ENCODE measurements around the gene PI16.

PI16 gene, protein sequence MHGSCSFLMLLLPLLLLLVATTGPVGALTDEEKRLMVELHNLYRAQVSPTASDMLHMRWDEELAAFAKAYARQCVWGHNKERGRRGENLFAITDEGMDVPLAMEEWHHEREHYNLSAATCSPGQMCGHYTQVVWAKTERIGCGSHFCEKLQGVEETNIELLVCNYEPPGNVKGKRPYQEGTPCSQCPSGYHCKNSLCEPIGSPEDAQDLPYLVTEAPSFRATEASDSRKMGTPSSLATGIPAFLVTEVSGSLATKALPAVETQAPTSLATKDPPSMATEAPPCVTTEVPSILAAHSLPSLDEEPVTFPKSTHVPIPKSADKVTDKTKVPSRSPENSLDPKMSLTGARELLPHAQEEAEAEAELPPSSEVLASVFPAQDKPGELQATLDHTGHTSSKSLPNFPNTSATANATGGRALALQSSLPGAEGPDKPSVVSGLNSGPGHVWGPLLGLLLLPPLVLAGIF

DNA sequence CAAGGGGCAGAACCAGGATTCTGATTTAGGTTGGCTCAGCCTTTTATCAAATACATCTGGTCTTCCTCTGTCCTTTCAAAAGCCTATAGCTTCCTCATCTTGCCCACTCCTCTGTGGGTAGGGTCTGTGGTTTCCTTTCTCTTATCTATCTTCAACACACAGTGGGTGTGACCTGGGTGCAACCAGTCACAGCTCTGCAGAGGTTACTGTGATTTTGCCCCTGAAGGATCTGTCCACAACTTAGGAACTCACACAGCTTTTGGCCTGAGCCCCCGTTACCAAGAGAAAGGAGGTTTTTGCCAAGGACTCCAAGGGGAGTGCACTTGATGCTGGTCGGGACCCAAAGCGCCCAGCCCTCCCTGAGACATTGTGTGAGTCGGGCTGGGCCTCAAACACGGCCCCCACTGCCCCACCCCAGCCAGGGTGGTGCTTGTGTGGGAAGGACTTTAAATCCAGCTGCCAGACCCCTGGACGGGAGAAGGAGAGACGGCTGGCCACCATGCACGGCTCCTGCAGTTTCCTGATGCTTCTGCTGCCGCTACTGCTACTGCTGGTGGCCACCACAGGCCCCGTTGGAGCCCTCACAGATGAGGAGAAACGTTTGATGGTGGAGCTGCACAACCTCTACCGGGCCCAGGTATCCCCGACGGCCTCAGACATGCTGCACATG, at the start of gene PI16:
Gene PI16 (plus strand): TSS at position 477 of the 670 bp plus-strand sequence. CDS start 23 bp downstream, at position 500.
- DNase-seq: no peak

DNA sequence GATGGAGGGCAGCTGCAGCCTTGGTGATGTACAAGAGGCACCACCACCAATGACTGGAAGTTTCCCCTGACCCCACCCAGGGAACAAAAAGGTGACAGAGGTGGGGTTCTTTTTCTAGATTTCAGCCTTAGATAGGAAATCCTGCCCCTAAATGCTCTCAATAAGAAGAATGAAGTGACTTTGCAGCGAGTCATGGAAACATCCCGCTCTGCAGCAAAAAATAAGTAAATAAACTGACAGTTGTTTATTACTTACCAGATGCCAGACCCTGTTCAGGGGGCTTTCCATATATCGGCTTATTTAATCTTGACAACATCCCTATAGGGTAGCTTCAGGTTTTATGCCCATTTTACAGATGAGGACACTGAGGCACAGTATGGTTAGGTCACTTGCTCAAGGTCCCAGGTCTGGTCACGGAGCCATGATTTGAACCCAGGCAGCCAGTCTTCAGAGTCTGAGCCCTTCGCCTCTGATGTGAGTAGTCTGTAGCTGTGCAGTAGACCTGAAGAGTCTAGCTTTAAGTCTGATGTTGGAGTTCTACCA, 49.6 kb upstream of the PI16 start:
- no peak for DNase-seq

DNA sequence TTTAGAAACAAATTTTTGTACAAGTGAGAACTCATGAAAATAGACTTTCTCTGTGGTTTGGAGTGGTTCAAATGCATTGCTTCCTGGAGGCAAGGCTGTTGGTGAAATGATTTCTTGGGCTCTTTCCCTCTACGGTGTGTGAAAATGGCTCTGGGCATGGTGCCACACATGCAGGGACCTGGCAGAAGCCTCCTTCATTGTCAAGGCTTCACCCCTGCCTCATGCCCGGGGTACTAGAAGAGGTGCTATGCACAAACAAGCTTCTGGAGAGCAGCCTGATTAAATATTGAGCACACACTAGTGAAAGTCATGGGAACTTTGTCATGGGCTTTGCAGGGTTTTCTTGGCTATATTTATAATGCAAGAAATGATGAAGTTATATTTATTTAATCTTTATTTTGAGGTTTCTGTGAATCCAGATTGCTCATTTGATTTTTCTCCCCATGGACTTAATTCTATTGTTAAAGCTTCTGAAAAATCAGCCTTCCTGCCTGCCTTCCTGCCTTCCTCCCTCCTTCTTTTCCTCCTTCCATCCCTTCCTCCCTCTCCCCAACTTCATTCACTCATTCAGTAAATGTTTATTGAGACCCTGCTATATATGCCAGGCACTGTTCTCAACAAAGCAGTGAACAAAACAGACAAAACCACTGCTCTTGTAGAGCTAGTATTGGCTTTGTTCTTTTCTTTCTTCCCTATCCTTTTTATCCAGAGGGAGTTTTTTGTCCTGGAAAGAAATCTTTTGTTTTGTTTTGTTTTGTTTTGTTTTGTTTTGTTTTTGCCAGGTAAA, 47.8 kb upstream of the PI16 start:
- DNase-seq: peak; percentile 86

GRCh38 chr6:36907781-36908180, 46.8 kb upstream of the PI16 start:
- DNase-seq: peak; percentile 47

- no peak for DNase-seq
Measured at GRCh38 chr6:36908747-36909146, 45.8 kb upstream of the PI16 start.

DNA sequence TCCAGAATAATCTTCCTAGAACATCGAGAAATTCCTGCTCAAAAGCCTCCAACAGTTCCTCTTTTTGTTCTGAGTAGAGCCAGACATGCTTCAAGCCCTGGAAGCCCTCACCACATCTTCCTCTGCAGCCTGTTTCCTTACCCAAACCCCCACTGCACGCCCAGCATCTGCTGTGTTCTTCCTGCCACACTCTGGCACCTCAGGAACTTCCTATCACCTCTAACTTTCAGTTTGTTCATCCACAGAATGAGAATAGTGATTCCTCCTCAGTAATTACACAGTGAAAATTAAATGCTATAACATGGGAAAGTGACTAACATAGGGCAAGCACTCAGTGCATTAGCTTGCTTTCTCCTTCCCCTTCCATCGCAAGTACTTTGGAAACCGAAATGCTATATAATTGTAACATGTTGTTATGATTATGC, 42.5 kb upstream of the PI16 start:
- no peak for DNase-seq

GRCh38 chr6:36912586-36912985, 42.0 kb upstream of the PI16 start:
- DNase-seq: peak; percentile 83

GRCh38 chr6:36913082-36913481, 41.5 kb upstream of the PI16 start:
- no peak for DNase-seq

DNA sequence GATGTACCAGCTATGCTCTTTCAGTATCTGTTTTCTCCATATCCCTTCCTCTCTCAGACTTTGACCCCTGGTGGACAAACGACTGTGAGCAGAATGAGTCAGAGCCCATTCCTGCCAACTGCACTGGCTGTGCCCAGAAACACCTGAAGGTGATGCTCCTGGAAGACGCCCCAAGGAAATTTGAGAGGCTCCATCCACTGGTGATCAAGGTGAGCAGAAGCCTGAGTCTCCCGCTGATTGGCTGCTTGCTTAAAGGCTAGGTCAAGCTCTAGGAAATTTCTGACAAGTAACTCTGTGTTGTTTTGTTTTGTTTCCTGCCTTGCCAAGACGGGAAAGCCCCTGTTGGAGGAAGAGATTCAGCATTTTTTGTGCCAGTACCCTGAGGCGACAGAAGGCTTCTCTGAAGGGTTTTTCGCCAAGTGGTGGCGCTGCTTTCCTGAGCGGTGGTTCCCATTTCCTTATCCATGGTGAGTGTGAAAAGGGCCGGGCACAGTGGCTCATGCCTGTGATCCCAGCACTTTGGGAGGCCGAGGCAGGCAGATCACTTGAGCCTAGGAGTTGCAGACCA, 40.2 kb upstream of the PI16 start:
- DNase-seq: no peak

DNA sequence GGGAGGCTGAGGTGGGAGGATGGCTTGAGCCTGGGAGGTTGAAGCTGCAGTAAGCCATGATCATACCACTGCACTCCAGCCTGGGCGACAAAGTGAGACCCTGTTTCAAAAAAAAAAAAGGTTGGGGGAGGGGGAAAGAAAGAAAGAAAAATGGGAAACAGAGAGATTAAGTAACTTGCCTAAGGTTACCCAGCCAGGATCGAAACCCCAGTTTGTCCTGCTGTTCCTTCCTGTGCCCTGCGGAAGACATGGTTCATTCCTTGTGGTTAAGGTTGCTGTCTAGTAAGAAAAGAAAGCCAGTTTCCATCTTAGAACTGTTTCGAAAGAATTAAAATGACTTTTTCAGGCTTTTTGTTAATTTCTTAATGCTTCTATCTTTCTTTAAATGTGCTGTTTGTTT, 38.9 kb upstream of the PI16 start:
- no peak for DNase-seq

DNA sequence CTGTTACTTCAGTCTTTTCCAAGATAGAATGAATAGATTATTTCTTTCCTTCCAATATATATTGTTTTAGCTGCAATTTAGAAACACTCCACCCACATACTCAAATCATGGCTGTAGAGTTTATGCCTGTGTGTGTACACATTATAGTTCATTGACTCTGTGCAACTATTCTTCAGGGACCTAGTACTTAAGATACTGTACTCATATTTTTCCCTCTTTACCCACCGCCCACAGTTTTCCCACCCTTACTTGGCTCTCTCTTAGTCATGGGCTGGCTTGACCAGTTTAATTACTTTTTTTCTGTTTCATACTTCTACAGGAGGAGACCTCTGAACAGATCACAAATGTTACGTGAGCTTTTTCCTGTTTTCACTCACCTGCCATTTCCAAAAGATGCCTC, 38.4 kb upstream of the PI16 start:
- no peak for DNase-seq

DNA sequence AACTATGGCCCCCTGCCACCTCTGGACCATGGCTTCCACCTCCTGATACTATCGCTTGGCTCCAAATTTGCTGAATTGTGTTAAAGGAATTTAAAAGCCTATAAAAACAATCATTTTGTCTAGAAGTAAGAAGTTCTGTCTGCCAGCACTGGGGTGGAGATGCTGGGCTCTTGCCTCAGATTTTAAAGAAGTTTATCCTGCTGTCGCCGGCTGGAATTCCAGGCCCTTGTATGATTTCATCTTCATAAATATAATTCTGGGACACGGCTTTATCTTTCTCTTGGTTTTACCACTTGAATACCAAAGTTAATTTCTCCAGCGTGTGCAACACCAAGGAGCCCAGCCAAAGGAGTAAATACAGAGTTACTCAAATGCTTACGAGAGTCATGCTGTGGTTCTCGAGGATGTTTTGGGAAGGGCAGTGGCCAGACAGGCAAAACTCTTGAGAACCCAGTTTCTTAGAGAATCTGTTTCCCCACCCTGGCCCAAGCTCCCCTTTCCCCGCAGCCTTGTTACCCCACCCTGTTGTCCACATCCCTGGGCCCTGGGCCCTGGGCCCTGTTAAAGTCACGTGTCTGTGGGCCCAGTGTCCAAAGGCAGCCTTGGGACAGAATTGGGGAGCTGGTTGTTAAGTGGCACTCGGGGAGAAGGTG, 36.9 kb upstream of the PI16 start:
- no peak for DNase-seq

- no peak for DNase-seq
Measured at GRCh38 chr6:36920049-36920448, 34.5 kb upstream of the PI16 start.

DNA sequence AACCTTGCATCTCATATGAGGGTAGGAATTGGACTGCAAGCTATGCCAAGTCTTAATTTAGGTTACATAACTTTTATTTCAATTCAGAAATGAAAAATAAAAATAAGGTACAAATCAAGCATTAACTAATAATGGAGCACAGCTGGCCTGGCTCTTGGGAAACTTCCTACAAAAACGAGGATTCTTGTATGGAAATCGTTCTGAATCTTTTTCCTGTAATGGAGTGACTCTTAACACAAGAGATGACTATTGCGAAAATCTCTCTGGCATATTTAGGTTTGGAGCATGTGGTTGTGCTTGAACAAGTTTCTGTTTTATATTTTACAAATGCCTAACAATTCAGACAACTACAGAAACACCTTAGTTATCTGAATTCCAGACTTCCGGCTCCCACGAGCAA, 34.0 kb upstream of the PI16 start:
- DNase-seq: no peak

DNA sequence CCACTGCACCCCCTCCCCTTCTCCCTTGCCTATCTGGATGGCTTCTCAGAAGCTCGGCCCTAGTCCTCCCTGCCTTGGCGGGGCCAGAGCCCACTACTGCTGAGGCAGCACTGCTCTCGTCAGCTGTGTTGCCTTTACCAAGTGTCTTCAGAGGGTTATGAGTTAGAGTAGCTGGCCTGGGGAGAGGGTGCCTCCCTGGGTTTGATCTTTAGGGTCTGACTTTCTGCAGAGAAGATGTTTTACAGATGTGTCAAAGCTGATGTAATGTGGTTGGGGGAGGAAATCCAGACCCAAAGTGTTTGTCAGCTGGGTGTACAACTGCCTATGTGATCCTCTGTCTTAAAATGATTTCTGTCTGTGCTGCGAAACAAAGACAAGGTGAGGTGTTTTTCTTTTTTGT, 30.4 kb upstream of the PI16 start:
- no peak for DNase-seq

- no peak for DNase-seq
Measured at GRCh38 chr6:36924778-36925374, 29.7 kb upstream of the PI16 start.

- DNase-seq: no peak
Measured at GRCh38 chr6:36925809-36926208, 28.7 kb upstream of the PI16 start.

GRCh38 chr6:36926708-36927513, 27.6 kb upstream of the PI16 start:
- no peak for DNase-seq

DNA sequence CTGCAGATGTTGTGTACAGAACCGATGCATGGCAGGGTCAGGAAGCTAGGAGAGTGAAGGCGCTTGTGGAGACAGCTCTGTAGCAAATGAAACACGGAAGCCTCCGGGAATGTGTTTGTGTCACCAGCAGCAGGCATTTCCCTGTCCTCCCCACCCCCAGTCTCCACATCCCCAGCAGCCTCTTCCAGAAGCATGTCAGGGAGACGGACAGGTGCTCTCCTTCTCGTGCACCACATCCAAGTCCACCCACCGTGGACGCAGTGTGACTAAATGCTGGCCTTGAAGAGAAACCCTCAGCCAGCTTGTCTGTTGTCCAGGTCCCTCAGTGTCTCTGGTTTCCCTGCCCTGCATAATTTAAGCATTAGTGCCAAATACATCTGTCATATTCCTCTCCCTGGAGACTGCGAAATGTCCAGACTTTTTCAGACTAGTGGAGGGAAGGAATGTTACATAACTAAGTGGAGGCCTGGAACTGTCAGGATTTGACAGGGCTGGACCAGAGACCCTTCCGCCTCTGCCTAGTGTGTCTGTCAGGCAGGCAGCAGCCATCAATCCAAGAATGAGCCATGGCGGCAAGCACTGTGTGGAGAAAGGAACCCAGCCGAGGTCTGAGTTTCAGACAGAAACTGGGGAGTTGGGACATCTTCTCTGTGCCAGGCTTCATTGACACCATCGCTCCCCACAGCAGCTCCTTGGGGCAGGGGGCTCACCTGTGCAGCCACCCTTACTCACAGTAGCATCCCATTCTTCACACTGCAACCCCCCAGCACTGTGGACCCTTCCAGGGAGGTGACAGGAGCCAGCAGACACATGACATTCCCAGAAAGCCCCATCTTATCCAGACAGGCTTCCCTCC, 26.6 kb upstream of the PI16 start:
- DNase-seq: no peak

DNA sequence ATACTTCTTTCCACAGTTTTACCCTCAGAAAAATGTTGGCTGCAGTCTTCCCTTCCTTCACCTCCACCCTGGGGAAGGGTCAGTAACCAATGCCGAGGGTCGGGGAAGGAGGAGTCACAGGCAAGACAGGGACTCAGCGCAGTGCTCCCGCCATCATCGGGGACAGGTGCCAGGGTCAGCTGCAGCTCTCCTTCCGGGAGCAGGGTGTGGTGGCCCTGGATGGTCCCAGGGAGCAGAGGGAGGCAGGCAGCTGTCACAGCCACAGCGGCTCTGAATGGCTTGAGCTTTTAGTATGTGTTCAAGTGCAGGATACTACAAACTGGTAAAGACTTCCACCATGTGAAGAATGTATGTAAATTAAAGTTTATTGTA, 26.0 kb upstream of the PI16 start:
- DNase-seq: no peak
